Lower leg skin (tissue), 3 donors: ENCODE measurements around the gene PEDS1.

Experiments
- CTCF ChIP-seq, 3 donors: fragments of 450-650 bp; IDR thresholded peaks; one replicate each; pipeline ENCODE4 v1.5.1; 2016; ENCODE audit warnings: antibody characterized with exemption in 3 of 3, mild to moderate bottlenecking in 3 of 3, moderate library complexity in 2 of 3
- POLR2A ChIP-seq, 2 donors: fragments of 450-650 bp; IDR thresholded peaks; one replicate each; pipeline ENCODE4 v1.6.1; 2016 to 2017; ENCODE audit warnings: antibody characterized with exemption in 2 of 2, mild to moderate bottlenecking in 1 of 2, moderate library complexity in 1 of 2

- no peak for TF ChIP-seq CTCF (IDR thresholded peaks at IDR 0.05)
- no peak for TF ChIP-seq POLR2A (IDR thresholded peaks at IDR 0.05)
These were observed 31.7 kb downstream of the PEDS1 start for GRCh38 chr20:50121858-50122271.
